ENCODE results near the gene NEURL1B. TPM values are rescaled to one million over a fixed set of nuclear protein-coding genes. Genes with fewer than 3 reads are reported as not detected.

Gene NEURL1B
- total RNA-seq, 6 experiments from 2014 or later: 4.9 to 9.8 (median 6.4) TPM

DNA sequence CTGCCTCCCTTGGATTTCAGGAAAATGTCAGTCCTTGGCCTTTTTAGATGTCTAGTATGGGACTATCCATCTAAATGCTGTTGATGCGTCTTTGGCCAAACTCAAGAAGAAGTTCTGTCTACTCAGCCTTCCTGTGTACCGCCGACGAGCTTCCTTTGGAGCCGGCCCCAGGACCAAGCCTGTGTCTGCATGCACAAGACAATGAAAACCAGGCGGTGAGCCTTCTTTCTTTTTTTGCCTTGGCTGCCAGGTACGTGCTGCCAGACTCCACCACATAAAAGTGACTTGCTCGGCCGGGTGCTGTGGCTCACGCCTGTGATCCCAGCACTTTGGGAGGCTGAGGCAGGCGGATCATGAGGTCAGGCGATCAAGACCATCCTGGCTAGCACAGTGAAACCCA lies 6.0 kb upstream of the NEURL1B start:
- no peak for TF ChIP-seq POLR2A (IDR thresholded peaks at IDR 0.05)
- TF ChIP-seq, protein P1, sequence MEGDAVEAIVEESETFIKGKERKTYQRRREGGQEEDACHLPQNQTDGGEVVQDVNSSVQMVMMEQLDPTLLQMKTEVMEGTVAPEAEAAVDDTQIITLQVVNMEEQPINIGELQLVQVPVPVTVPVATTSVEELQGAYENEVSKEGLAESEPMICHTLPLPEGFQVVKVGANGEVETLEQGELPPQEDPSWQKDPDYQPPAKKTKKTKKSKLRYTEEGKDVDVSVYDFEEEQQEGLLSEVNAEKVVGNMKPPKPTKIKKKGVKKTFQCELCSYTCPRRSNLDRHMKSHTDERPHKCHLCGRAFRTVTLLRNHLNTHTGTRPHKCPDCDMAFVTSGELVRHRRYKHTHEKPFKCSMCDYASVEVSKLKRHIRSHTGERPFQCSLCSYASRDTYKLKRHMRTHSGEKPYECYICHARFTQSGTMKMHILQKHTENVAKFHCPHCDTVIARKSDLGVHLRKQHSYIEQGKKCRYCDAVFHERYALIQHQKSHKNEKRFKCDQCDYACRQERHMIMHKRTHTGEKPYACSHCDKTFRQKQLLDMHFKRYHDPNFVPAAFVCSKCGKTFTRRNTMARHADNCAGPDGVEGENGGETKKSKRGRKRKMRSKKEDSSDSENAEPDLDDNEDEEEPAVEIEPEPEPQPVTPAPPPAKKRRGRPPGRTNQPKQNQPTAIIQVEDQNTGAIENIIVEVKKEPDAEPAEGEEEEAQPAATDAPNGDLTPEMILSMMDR (IDR thresholded peaks at IDR 0.05): no peak
- no peaks in the 10 kb centered on the region for H3K4me1 ChIP-seq
- WGBS (ENCODE audit: insufficient coverage, low coverage, low lambda C conversion rate, missing lambda C conversion rate): 91% methylated on average over 8 of the region's 12 CpGs
- intact Hi-C loops (cut with DNase I): no loop called here
- no peak overlapping the region for H3K27ac ChIP-seq
- DNase-seq (no peak), ATAC-seq (no peak)
- no peaks in the 10 kb centered on the region for H3K9me3 ChIP-seq
- H3K36me3 ChIP-seq: no peaks in the 10 kb centered on the region
- no peak overlapping the region for H3K4me3 ChIP-seq
- H3K27me3 ChIP-seq: no peaks in the 10 kb centered on the region

DNA sequence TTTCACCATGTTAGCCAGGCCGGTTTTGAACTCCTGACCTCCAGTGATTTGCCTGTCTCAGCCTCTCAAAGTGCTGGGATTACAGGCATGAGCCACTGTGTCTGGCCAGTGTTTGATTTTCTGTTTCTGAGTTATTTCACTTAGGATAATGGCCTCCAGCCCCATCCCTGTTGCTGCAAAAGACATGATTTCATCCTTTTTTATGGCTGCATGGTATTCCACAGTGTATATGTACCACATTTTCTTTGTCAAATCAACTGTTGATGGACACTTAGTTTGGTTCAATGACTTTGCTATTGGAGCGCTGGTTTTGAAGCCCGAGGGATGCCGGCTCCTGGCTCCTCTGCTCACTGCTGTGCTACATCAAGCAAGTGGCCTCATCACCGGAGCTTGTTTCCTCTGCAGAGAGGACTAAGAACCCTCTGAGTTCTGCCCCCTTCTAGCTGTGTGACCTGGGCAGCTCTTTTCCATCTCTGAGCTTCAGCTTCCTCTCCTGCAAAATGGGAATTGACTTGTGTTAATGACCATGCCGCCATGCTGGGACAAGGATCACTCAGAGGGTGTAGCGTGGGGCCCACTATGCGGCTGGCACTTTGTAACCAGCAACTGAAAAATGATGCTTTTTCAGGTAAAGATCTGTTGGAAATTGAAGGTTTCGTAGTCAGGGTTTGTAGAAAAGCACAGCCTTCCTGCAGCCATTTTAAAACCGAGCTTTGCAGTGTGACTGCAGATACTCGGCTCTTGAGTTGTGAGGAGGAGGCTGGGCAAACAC lies 4.6 kb upstream of the NEURL1B start:
- no peak for TF ChIP-seq POLR2A (IDR thresholded peaks at IDR 0.05)
- TF ChIP-seq, protein P1 (IDR thresholded peaks at IDR 0.05): no peak
- Histone ChIP-seq H3K27ac (no peak overlapping the region), H3K4me3 (no peak overlapping the region), H3K27me3 (no peaks in the 10 kb centered on the region), H3K9me3 (no peaks in the 10 kb centered on the region), H3K4me1 (peaks cover 0 to 7% (median 5%) of the 10 kb centered on the region in 4 donors), H3K36me3 (no peaks in the 10 kb centered on the region)
- intact Hi-C loops (cut with DNase I): no loop called here
- ATAC-seq: no peak
- 85% methylated on average over 6 of the region's 11 CpGs for WGBS (ENCODE audit: insufficient coverage, low coverage, low lambda C conversion rate, missing lambda C conversion rate)
- peak in 1 of 3 donors; percentile 19 for DNase-seq

DNA sequence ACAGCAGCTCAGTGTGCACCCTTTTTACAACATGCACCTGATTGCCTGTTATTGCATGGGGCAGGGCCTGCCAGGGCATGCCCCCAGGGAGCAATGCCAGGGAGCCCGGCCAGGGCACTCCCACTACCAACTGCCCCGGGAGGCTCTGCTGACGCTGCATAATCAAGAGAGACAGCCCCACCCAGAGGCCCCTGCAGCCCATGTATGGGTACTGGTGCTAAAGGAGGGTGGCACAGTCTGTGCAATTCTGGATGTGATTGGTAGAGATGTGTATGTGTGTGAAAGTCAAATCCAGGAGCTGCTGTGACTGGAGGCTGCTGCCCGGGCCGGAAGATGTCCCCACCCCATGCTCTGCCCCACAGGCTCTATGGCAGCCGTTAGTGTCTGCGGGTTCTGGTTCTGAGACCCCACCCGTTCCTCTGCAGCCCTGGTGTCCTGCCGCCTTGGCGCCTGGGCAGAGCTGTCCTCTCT lies 3.9 kb upstream of the NEURL1B start:
- H3K9me3 ChIP-seq: no peaks in the 10 kb centered on the region
- H3K27ac ChIP-seq: no peak overlapping the region
- TF ChIP-seq, protein P1 (IDR thresholded peaks at IDR 0.05): no peak
- no peak for TF ChIP-seq POLR2A (IDR thresholded peaks at IDR 0.05)
- H3K36me3 ChIP-seq: no peaks in the 10 kb centered on the region
- WGBS (ENCODE audit: insufficient coverage, low coverage, low lambda C conversion rate, missing lambda C conversion rate): 73% methylated on average over 5 of the region's 10 CpGs
- no peak overlapping the region for H3K4me3 ChIP-seq
- peak in 1 of 3 donors; percentile 53 for DNase-seq
- H3K27me3 ChIP-seq: no peaks in the 10 kb centered on the region
- ATAC-seq: peak in 3 of 4 donors; percentile 7 to 15 (median 9)
- H3K4me1 ChIP-seq: peaks cover 0 to 7% (median 5%) of the 10 kb centered on the region in 4 donors
- intact Hi-C loops (cut with DNase I): no loop called here

DNA sequence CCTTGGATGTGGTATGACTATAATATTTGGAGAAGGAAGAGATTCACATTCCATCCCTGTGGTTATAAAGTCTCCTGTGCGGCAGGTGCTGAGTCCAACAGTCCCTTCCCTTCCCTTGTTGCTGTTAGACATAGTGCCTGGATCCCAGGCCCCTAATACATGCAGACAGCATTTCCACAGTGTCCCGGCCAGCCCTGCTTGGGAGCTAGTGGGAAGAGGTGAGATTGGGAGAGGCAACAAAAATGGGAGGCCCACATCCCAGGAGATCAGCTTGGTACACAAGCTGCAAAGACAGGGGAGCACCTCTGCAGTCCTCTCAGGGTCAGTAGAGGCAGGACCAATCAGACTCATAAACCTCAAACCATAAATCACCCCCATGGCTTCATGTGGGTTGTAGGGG lies 3.3 kb upstream of the NEURL1B start:
- peaks cover 0 to 7% (median 5%) of the 10 kb centered on the region in 4 donors for H3K4me1 ChIP-seq
- ATAC-seq (no peak), DNase-seq (peak in 1 of 3 donors; percentile 7)
- no peaks in the 10 kb centered on the region for H3K27me3 ChIP-seq
- intact Hi-C loops (cut with DNase I): no loop called here
- TF ChIP-seq POLR2A (IDR thresholded peaks at IDR 0.05): no peak
- TF ChIP-seq, protein P1 (IDR thresholded peaks at IDR 0.05): no peak
- no peak overlapping the region for H3K4me3 ChIP-seq
- H3K9me3 ChIP-seq: no peaks in the 10 kb centered on the region
- H3K36me3 ChIP-seq: no peaks in the 10 kb centered on the region
- WGBS (ENCODE audit: insufficient coverage, low coverage, low lambda C conversion rate, missing lambda C conversion rate): 80% methylated on average over 1 of the region's 2 CpGs
- H3K27ac ChIP-seq: no peak overlapping the region

Measured in right lobe of liver (tissue), 6 donors.